Retinal pigment epithelial cell (primary cell): ENCODE data around the gene TRAT1.

Source experiments
- DNase-seq: peaks from one replicate; pipeline ENCODE4 v3.0.0-alpha.2; 2010; ENCODE audit warnings: low read depth
- H3K4me3 ChIP-seq: 2 replicates; pipeline ENCODE4 v1.5.1; 2011; ENCODE audit warnings: mild to moderate bottlenecking, low read length, control low read depth, moderate library complexity
- CTCF ChIP-seq: conservative IDR thresholded peaks from 2 replicates; pipeline ENCODE4 v1.5.1; 2011; ENCODE audit warnings: low read depth, low read length, control low read depth, inconsistent platforms

The TRAT1 gene

GRCh38 chr3:108830991-108831614, 8.5 kb downstream of the TRAT1 start:
- H3K4me3 ChIP-seq = no peak overlapping the region
- no peak for TF ChIP-seq CTCF
- DNase-seq = no peak

GRCh38 chr3:108833611-108834010, 11.0 kb downstream of the TRAT1 start:
- no peak for DNase-seq
- TF ChIP-seq CTCF = no peak
- no peak overlapping the region for H3K4me3 ChIP-seq

- DNase-seq = no peak
- no peak overlapping the region for H3K4me3 ChIP-seq
- no peak for TF ChIP-seq CTCF
Observed at GRCh38 chr3:108834551-108834950, 12.0 kb downstream of the TRAT1 start.

GRCh38 chr3:108835101-108835500, 12.5 kb downstream of the TRAT1 start:
- no peak overlapping the region for H3K4me3 ChIP-seq
- TF ChIP-seq CTCF = no peak
- DNase-seq = peak; percentile 49

GRCh38 chr3:108838436-108838835, 15.8 kb downstream of the TRAT1 start:
- no peak for TF ChIP-seq CTCF
- DNase-seq = no peak

GRCh38 chr3:108845709-108846293, 23.2 kb downstream of the TRAT1 start:
- no peak overlapping the region for H3K4me3 ChIP-seq
- no peak for TF ChIP-seq CTCF
- DNase-seq = no peak

More at GRCh38 chr3:108838436-108838835, 15.8 kb downstream of the TRAT1 start:
- H3K4me3 ChIP-seq = no peak overlapping the region

GRCh38 chr3:108847187-108847586, 24.6 kb downstream of the TRAT1 start:
- H3K4me3 ChIP-seq = no peak overlapping the region
- no peak for TF ChIP-seq CTCF
- DNase-seq = no peak
